Esophagus squamous epithelium (tissue), 4 donors: ENCODE measurements around the gene PLEK2. TPM values are rescaled to one million over a fixed set of nuclear protein-coding genes. Genes with fewer than 3 reads are reported as not detected.

Experiments
- small RNA-seq, 4 donors: library from RNA; depleted of rRNA; stranded (forward); fragments of <200 nt; gene quantifications; one replicate each; pipeline ENCODE3, GENCODE V24; 2016
- total RNA-seq, 4 donors: library from RNA; depleted of rRNA; stranded (reverse); fragments of >200 nt; gene quantifications; one replicate each; pipeline ENCODE4 v1.1.0, GENCODE V29; 2016

Gene PLEK2
- total RNA-seq, 4 donors from 2014 or later, result 7.6 to 19.9 (median 13.1) TPM

Small RNA genes within 50 kb of the gene (small RNA-seq; reads per million reads assigned to genes)
- gene MIR5694, result 0 reads per million in 4 donors
- gene RF00019, result 0 reads per million in 4 donors

Other genes with a start within 250 kb of the PLEK2 start
- gene GARIN2, start 222.7 kb downstream of the PLEK2 start, total RNA-seq, result not detected
- 10 to 100 TPM; 18.9 to 28.6 (median 25.8) TPM for gene PALS1, start 170.7 kb downstream of the PLEK2 start, total RNA-seq
- 100 to 1,000 TPM; 110 to 142 (median 129) TPM for gene ATP6V1D, start 52.4 kb downstream of the PLEK2 start, total RNA-seq
- 100 to 1,000 TPM in 3 of 4 donors, 10 to 100 TPM in 1; 55.8 to 153 (median 138) TPM for gene EIF2S1, start 51.8 kb downstream of the PLEK2 start, total RNA-seq
- gene TMEM229B, start 76.6 kb upstream of the PLEK2 start, total RNA-seq, result under 1 TPM; 0.30 to 0.76 (median 0.50) TPM
- 1 to 10 TPM; 4.1 to 7.9 (median 5.7) TPM for gene PLEKHH1, start 121.1 kb upstream of the PLEK2 start, total RNA-seq
- 10 to 100 TPM; 17.0 to 34.0 (median 21.0) TPM for gene PIGH, start 188.1 kb upstream of the PLEK2 start, total RNA-seq
- gene ARG2, start 207.8 kb upstream of the PLEK2 start, total RNA-seq, result 10 to 100 TPM in 3 of 4 donors, 1 to 10 TPM in 1; 7.1 to 50.6 (median 17.7) TPM